ENCODE measurements around the gene DFFA. TPM values are rescaled to one million over a fixed set of nuclear protein-coding genes. Genes with fewer than 3 reads are reported as not detected.
"Not testable (repeated sequence)": the region's sequence is repeated elsewhere in the genome, so short reads cannot be mapped to it uniquely, and the experiment has no call there.

Gene DFFA
- total RNA-seq, 1 donor from 2014 or later: 24.0 TPM

GRCh38 chr1:10507111-10507879 lies 35.0 kb upstream of the DFFA start:
- DNase-seq (ENCODE audit: missing footprints) (peak; percentile 75), ATAC-seq (peak; percentile 84)
- intact Hi-C loops (cut with DNase I): loop anchor here (2.0 to 5.0 kb wide), 2 partner anchors 280 to 356 kb away; no protein-coding TSS in a partner anchor

- intact Hi-C loops (cut with DNase I): loop anchor here (2.0 to 5.0 kb wide), 2 partner anchors 281 to 356 kb away; no protein-coding TSS in a partner anchor
- no peak for DNase-seq (ENCODE audit: missing footprints)
- no peak for ATAC-seq
Observed at GRCh38 chr1:10506677-10507047, 34.3 kb upstream of the DFFA start.

- intact Hi-C loops (cut with DNase I): loop anchor here (2.0 to 5.0 kb wide), 2 partner anchors 281 to 357 kb away; no protein-coding TSS in a partner anchor
- not testable (repeated sequence) for DNase-seq (ENCODE audit: missing footprints); ATAC-seq
Observed at GRCh38 chr1:10506046-10506676, 33.8 kb upstream of the DFFA start.

GRCh38 chr1:10504249-10504648 lies 31.9 kb upstream of the DFFA start:
- ATAC-seq (no peak), DNase-seq (ENCODE audit: missing footprints) (no peak)
- intact Hi-C loops (cut with DNase I): no loop called here

- intact Hi-C loops (cut with DNase I): no loop called here
- DNase-seq (ENCODE audit: missing footprints) (no peak), ATAC-seq (no peak)
Observed at GRCh38 chr1:10502206-10502605, 29.9 kb upstream of the DFFA start.

GRCh38 chr1:10498231-10498630 lies 25.9 kb upstream of the DFFA start:
- no peak for ATAC-seq
- intact Hi-C loops (cut with DNase I): loop anchor here (5.0 to 10.0 kb wide), 3 partner anchors 123 to 514 kb away; partner anchors contain the start of gene TARDBP
- DNase-seq (ENCODE audit: missing footprints): no peak

GRCh38 chr1:10497109-10497508 lies 24.8 kb upstream of the DFFA start:
- DNase-seq (ENCODE audit: missing footprints): no peak
- intact Hi-C loops (cut with DNase I): loop anchor here (5.0 to 10.0 kb wide), 3 partner anchors 122 to 515 kb away; partner anchors contain the start of gene TARDBP
- no peak for ATAC-seq

GRCh38 chr1:10495952-10496351 lies 23.6 kb upstream of the DFFA start:
- intact Hi-C loops (cut with DNase I): loop anchor here (5.0 to 10.0 kb wide), 3 partner anchors 121 to 516 kb away; partner anchors contain the start of gene TARDBP
- no peak for DNase-seq (ENCODE audit: missing footprints)
- ATAC-seq: no peak

GRCh38 chr1:10495475-10495817 lies 23.1 kb upstream of the DFFA start:
- ATAC-seq: no peak
- DNase-seq (ENCODE audit: missing footprints): no peak
- intact Hi-C loops (cut with DNase I): loop anchor here (5.0 to 10.0 kb wide), 3 partner anchors 121 to 517 kb away; partner anchors contain the start of gene TARDBP

GRCh38 chr1:10494754-10495474 lies 22.6 kb upstream of the DFFA start:
- intact Hi-C loops (cut with DNase I): loop anchor here (1.0 to 10.0 kb wide), 4 partner anchors 65 to 517 kb away; partner anchors contain the start of genes CENPS and TARDBP
- ATAC-seq (peak; percentile 90), DNase-seq (ENCODE audit: missing footprints) (peak; percentile 77)

GRCh38 chr1:10494418-10494753 lies 22.1 kb upstream of the DFFA start:
- intact Hi-C loops (cut with DNase I): loop anchor here (1.0 to 10.0 kb wide), 2 partner anchors 64 to 120 kb away; partner anchors contain the start of gene CENPS
- no peak for ATAC-seq
- DNase-seq (ENCODE audit: missing footprints): no peak

GRCh38 chr1:10490286-10490970 lies 18.1 kb upstream of the DFFA start:
- ATAC-seq (no peak), DNase-seq (ENCODE audit: missing footprints) (no peak)
- intact Hi-C loops (cut with DNase I): loop anchor here (10.0 kb wide), 1 partner anchor 116 kb away; no protein-coding TSS in a partner anchor

- intact Hi-C loops (cut with DNase I): loop anchor here (10.0 kb wide), 1 partner anchor 115 kb away; no protein-coding TSS in a partner anchor
- DNase-seq (ENCODE audit: missing footprints) (no peak), ATAC-seq (no peak)
Observed at GRCh38 chr1:10489291-10490055, 17.1 kb upstream of the DFFA start.

GRCh38 chr1:10484521-10484920 lies 12.2 kb upstream of the DFFA start:
- DNase-seq (ENCODE audit: missing footprints) (no peak), ATAC-seq (no peak)
- intact Hi-C loops (cut with DNase I): no loop called here

GRCh38 chr1:10480614-10481013 lies 8.3 kb upstream of the DFFA start:
- no peak for ATAC-seq
- DNase-seq (ENCODE audit: missing footprints): no peak
- intact Hi-C loops (cut with DNase I): no loop called here

GRCh38 chr1:10479296-10479695 lies 7.0 kb upstream of the DFFA start:
- DNase-seq (ENCODE audit: missing footprints) (no peak), ATAC-seq (no peak)
- intact Hi-C loops (cut with DNase I): no loop called here

GRCh38 chr1:10475510-10475909 lies 3.2 kb upstream of the DFFA start:
- DNase-seq (ENCODE audit: missing footprints) (no peak), ATAC-seq (no peak)
- intact Hi-C loops (cut with DNase I): no loop called here

Data from Right ventricle myocardium inferior (tissue), 1 donor.